Parathyroid adenoma (tissue), 2 donors: ENCODE data around the gene TMEM151A.

Experiments used
- H2AFZ ChIP-seq: fragments of 300-600 bp; sonication (generic); one replicate; pipeline ENCODE4 v1.7.0; 2017; ENCODE audit warnings: antibody characterized with exemption, mild to moderate bottlenecking
- H3K27ac ChIP-seq: fragments of 300-600 bp; sonication (generic); one replicate; pipeline ENCODE4 v1.7.0; 2017
- H3K27me3 ChIP-seq: fragments of 300-600 bp; sonication (generic); one replicate; pipeline ENCODE4 v1.7.0; 2017; ENCODE audit warnings: low read length; ENCODE audit not compliant: control insufficient read depth, insufficient read depth
- H3K36me3 ChIP-seq: fragments of 300-600 bp; sonication (generic); one replicate; pipeline ENCODE4 v1.7.0; 2017; ENCODE audit warnings: low read length; ENCODE audit not compliant: control insufficient read depth, insufficient read depth
- H3K4me1 ChIP-seq: fragments of 300-600 bp; sonication (generic); one replicate; pipeline ENCODE4 v1.7.0; 2017; ENCODE audit warnings: control low read depth
- H3K4me2 ChIP-seq: fragments of 300-600 bp; sonication (generic); one replicate; pipeline ENCODE4 v1.7.0; 2017; ENCODE audit warnings: low read length
- H3K4me3 ChIP-seq: fragments of 300-600 bp; sonication (generic); one replicate; pipeline ENCODE4 v1.7.0; 2017; ENCODE audit warnings: low read depth, low read length
- H3K79me2 ChIP-seq: fragments of 300-600 bp; sonication (generic); one replicate; pipeline ENCODE4 v1.7.0; 2017; ENCODE audit warnings: control low read depth
- H3K9ac ChIP-seq: fragments of 300-600 bp; sonication (generic); one replicate; pipeline ENCODE4 v1.7.0; 2017; ENCODE audit warnings: mild to moderate bottlenecking
- H3K9me3 ChIP-seq: fragments of 300-600 bp; sonication (generic); one replicate; pipeline ENCODE4 v1.7.0; 2017; ENCODE audit warnings: low read length; ENCODE audit not compliant: control insufficient read depth
- CTCF ChIP-seq: fragments of 300-600 bp; sonication (generic); IDR thresholded peaks from one replicate; pipeline ENCODE4 v1.7.0; 2017; ENCODE audit warnings: antibody characterized with exemption, mild to moderate bottlenecking
- donor health status: primary hyperparathyroidism.

TMEM151A gene

GRCh38 chr11:66279092-66279734 lies 12.5 kb upstream of the TMEM151A start:
- no peak overlapping the region for H3K4me3 ChIP-seq
- H3K4me2 ChIP-seq, result no peak overlapping the region
- H3K36me3 ChIP-seq, result no peaks in the 10 kb centered on the region
- no peaks in the 10 kb centered on the region for H3K4me1 ChIP-seq
- no peaks in the 10 kb centered on the region for H3K9me3 ChIP-seq
- H2AFZ ChIP-seq, result no peak overlapping the region
- no peak overlapping the region for H3K27ac ChIP-seq
- H3K27me3 ChIP-seq, result no peaks in the 10 kb centered on the region
- H3K9ac ChIP-seq, result no peak overlapping the region
- TF ChIP-seq CTCF, result no peak
- H3K79me2 ChIP-seq, result no peaks in the 10 kb centered on the region

- Histone ChIP-seq H3K4me2 (no peak overlapping the region), H3K79me2 (no peaks in the 10 kb centered on the region), H3K9ac (no peak overlapping the region), H3K9me3 (no peaks in the 10 kb centered on the region), H3K27ac (no peak overlapping the region), H3K27me3 (no peaks in the 10 kb centered on the region), H3K4me3 (no peak overlapping the region), H3K4me1 (no peaks in the 10 kb centered on the region), H3K36me3 (no peaks in the 10 kb centered on the region), H2AFZ (no peak overlapping the region)
- no peak for TF ChIP-seq CTCF
Measured at GRCh38 chr11:66280428-66280827, 11.3 kb upstream of the TMEM151A start.

- H3K4me3 ChIP-seq, result no peak overlapping the region
- TF ChIP-seq CTCF, result no peak
- H3K79me2 ChIP-seq, result no peaks in the 10 kb centered on the region
- H3K27me3 ChIP-seq, result no peaks in the 10 kb centered on the region
- H3K9me3 ChIP-seq, result no peaks in the 10 kb centered on the region
- H2AFZ ChIP-seq, result no peak overlapping the region
- no peaks in the 10 kb centered on the region for H3K4me1 ChIP-seq
- no peak overlapping the region for H3K9ac ChIP-seq
- no peak overlapping the region for H3K4me2 ChIP-seq
- H3K36me3 ChIP-seq, result no peaks in the 10 kb centered on the region
- H3K27ac ChIP-seq, result no peak overlapping the region
Measured at GRCh38 chr11:66281001-66281400, 10.7 kb upstream of the TMEM151A start.

- no peaks in the 10 kb centered on the region for H3K4me1 ChIP-seq
- no peak for TF ChIP-seq CTCF
- H2AFZ ChIP-seq, result no peak overlapping the region
- H3K27me3 ChIP-seq, result no peaks in the 10 kb centered on the region
- H3K9me3 ChIP-seq, result no peaks in the 10 kb centered on the region
- no peaks in the 10 kb centered on the region for H3K79me2 ChIP-seq
- no peaks in the 10 kb centered on the region for H3K36me3 ChIP-seq
- no peak overlapping the region for H3K27ac ChIP-seq
- no peak overlapping the region for H3K4me2 ChIP-seq
- no peak overlapping the region for H3K4me3 ChIP-seq
- no peak overlapping the region for H3K9ac ChIP-seq
Measured at GRCh38 chr11:66281776-66282467, 9.8 kb upstream of the TMEM151A start.
